Renal cortical epithelial cell (primary cell): ENCODE measurements around the gene CARMIL1. TPM values are rescaled to one million over a fixed set of nuclear protein-coding genes. Genes with fewer than 3 reads are reported as not detected.
A peak's percentile ranks its signal among the peaks of the same experiment; 100 is the strongest.

Experiments
- DNase-seq: peaks from one replicate; pipeline ENCODE4 v3.0.0-alpha.2; 2011; ENCODE audit warnings: low read depth
- total RNA-seq: library from RNA; depleted of rRNA; stranded (reverse); fragments of >200 nt; gene quantifications from 2 replicates; pipeline ENCODE4 v1.2.3, GENCODE V29; 2014

The CARMIL1 gene
- total RNA-seq, 1 donor from 2014 or later = 55.7 TPM

DNA sequence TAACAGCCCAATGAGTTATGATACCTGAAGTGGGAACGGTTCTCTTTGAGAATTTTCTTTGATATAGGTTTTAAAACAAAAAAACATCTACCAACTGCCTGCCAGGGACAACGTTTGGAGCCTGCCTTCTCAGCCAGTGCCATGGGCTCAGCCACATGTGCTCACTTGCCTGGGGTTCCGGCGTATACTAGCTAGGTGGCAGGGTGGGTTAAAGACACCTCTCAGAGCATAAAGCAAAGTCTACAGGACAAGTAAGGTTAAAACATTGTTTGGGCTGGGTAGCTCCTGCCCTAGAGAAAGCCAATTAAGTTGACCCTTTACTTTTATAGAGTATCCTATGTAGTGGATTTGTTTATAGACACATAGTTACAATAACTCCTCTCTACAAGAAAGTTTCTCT lies 334.9 kb downstream of the CARMIL1 start:
- no peak for DNase-seq

DNA sequence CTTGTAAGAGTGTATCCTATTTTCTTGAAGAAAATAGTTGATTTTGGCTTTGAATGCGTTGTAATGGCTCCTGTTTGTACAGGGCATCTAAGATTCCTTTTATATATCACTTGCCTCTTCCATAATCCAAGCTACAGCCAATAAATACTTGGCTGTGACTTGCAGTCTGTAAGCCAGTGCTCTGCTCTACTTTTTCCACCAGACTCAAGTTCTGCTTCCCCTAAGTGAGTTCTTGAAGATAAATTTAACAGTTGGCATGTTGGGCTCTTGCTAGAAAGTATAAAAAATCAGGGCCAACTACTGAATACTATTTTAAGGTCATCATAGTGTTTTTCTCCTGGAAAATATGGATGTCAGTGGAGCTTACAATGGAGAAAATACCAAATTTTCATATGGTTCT lies 336.3 kb downstream of the CARMIL1 start:
- DNase-seq = no peak

DNA sequence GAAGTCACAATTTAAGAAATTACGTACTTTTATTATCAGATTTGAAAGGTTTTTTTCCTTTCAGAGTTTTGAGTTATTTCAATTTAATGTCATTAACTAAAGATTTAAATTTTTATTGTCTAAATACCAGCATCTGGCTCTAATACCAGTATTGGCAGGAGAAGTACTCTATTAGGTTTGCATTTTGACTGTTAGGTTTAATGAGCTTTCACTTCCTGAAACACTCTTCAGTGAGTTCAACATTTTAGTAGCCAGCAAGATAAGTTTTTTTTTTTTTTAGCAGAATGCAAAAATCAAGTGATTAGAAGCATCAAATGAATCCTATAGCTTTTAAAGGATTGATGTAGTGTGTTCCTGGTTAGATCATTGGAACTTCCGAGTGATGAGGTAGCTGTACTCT lies 338.8 kb downstream of the CARMIL1 start:
- no peak for DNase-seq

DNA sequence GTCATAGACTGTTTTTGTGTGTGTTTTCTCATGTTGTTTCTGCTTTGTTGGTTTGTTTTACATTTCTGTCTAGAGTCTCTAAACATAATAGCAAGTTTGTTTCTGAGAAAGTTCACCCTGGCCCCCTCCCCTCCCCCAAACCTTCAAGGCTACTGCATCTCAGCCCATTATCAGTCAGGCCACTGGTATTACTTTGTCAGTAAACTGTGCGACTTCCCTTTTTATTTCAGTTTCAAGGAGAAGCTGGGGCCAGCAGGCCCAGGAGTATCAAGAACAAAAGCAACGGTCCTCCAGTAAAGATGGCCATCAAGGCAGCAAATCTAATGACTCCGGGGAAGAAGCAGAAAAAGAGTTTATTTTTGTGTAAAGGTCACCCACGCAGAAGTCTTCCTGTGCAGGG lies 340.0 kb downstream of the CARMIL1 start:
- no peak for DNase-seq

DNA sequence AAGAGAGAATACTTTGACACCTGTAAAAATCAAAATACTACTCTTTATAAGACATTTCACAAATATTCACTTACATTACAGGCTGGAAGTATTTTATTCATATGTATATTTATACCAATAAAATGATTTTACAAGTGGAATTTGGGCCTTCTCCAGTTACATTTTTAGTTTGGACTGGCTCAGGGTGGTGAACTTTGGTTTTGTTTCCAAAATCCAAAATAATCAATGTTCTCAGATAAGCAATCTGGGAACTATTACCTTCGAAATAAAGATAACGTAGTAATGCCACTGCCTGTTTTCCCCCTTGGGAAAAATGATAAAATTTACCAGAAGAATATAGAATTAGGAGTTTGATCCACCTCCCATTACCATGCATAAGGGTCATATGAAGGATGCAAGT lies 341.2 kb downstream of the CARMIL1 start:
- DNase-seq = no peak

DNA sequence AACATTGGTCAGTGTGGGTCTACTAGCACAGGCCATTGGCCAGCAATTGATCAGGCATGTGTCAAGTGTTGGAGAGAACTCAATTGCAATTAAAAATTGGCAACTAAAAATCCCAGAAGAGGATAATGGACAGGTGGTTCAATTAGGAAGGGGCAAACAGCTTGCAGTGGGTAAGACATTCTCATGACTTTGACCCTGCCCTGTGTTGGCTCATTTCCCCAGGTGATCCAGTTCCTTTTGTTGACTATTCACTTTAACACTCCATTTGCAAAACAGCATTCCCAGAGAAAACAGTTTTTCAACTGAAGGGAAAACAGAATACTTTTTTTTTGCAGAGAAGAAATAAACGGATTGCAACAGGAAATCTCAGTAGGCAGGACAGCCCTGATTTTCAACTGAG lies 343.9 kb downstream of the CARMIL1 start:
- DNase-seq = no peak

DNA sequence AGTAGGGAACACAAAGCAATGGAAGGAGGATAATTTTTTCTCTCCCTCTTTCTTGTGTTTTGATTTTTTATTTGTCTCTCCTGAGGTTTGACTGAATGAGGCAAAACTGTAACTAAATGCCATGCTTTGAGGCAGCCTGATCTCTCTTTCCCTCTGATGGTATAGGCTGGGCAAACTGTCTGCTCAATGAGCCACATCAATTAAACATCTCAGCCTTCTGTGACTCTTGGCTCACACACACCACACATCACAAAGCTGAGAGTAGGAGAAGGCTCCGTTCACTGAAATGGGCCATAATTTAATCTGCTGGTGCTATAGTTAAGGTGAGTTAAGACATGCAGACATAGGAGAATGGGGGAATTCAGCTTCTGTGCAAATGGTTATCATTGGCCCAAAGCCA lies 344.7 kb downstream of the CARMIL1 start:
- no peak for DNase-seq

DNA sequence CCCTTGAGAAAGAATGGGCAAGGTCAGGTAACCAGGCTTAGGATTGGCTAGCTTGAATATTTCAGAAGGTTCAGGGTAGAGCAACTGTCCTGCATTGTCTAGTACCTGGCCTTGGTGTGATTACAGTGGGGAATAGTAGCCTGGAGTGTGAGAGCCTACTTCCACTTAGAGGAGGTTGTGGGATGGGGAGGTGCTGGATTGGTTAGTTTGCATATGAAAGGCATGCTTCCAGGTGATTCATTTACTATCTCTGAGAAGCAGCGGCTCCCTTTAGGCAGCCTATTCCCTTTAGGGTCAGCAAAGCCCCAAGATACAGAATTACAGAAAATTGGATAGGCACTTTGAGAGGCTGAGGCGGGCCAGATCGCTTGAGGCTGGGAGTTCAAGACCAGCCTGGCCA lies 347.8 kb downstream of the CARMIL1 start:
- no peak for DNase-seq

DNA sequence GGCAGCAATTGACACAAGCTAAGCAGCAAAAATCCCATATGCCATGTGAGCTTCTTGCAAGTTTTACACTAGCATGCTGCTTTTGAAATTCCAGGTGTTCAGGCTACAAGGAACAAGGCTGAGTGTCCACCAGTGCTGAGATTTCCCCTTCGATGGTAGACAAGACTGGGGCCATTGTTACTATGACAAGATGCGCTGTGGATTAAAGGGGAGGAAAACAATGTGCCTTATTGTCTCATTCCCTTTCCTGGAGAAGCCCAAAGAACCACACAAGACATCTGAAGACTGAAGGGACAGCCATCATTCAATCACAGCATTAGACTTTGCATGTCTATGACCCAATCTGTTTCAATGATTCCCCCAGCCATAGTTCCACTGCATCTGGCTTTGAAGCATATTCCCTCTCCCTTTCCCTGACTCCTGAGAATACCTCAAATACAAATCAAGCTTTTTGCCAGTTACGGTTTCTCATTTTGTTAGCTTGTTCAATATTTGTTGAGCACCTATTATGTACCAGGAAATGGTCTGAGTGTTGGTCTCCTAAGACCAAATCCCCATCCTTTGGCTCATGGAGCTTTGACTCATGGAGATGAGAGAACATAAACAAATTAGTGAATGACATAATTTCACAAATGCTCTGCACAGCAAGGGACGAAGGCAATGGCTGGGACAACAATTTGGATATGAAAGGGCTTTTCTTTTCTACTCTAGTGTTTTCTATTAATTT lies 349.5 kb downstream of the CARMIL1 start:
- no peak for DNase-seq

DNA sequence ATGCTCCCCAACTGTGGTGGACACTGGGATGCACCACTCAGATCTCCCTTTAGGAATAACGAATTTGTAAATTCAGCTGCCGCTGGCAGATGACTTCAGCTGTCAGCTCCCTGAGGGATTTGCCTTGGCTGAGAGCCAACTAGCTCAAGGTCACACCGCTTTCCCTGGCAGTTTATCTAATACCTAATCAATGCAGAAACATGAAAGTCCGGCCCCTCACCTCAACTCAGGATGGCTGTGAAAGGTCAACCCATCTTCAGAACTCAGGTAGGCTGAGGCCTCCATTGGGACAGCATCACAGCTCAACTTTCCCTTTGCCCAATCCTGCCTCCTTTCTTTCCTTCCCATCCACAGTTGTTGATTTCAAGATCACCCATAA lies 350.0 kb downstream of the CARMIL1 start:
- DNase-seq = no peak

DNA sequence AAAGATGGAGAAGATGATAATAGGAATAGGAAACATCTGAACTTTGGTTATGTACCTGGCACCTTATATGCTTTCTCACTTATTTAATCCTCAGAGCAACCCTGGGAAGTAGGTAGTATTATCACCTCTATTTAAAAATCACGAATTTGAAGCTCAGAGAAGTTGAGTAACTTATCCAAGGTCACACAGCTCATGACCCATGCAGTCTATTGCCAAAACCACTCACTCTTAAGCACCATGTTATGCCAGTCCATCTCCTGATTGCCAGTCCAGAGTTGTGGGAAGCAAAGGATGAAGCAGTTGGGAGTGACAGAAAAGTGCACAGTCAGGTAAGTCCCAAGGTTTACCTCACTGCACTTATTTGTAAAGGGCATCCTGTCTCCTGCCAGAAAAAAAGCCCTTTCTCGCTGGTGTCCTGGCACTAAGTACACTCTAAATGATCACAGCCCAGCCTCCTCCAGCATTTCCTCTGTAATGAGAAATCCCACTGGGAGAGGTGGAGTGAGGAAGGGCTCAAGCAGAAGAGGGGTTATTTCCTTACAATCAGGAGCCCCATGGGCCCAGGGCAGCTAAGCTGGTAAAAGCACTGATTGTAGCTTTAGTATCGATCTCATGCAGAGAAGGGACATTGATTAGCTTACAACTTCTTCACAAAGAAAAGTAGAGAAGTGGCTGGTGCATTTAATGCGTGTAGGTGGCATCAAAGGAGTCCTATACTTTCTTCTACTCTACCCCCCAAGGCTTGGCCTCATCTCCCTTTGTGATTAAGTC lies 351.5 kb downstream of the CARMIL1 start:
- no peak for DNase-seq

DNA sequence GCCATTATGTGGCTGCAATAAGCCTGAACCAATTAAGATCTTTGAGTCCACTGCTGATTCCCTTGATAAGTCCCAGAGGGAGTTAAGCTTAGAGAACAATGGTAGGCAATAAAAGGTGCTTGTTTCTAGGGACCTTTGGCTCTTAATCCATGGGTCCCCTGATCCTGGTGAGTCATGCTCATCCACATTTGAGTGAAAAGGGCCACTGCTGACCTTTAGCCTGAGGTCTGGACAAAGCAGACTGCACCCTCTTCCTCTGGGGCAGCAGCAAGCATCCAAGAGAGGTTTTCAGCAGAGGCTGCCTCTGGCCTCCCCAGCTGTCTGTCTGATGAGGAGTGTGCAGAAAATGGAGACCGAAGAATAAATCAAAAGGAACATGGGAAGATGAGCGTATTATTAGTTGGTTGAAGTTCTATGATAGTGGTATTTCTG lies 356.7 kb downstream of the CARMIL1 start:
- no peak for DNase-seq

DNA sequence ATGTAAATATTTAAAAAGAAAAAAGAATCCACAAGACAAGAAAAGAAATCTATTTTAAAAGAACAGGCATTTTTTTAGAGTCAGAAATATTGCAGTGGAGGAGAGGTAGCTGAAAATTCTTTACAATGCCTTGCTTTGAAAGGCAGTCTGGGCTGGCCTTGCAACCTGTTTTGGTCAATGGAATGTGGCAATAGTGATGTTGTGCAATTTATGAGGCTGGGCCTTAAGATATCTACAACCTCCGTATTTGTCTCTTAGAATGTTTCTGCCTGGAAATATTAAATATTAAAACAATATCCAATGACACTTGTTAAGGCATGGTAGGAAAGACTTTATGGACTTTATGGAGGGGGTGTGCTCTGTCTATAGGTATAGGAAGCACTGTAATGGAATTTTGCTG lies 358.0 kb downstream of the CARMIL1 start:
- DNase-seq = no peak

DNA sequence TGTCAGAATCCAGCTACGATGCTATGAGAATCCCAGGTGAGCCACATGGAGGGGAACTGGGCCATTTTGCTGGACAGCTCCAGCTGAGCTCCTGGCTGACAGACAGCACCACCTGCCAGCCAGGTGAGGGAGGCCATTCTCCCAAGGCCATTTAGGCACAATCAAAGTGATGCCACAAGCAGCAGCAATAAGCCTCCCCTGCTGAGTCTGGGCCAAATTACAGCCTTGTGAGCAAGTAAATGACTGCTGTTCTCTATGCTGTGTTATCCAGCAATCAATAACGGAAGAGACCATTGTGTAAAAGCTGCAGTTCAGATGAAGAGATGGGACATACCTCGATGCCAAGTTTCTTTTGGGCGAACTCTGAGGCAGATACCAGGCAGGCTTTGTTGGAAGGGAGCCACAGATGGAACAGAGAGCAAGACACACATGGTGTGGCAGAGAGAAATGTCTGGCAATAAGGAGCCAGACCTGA lies 358.8 kb downstream of the CARMIL1 start:
- DNase-seq = no peak

DNA sequence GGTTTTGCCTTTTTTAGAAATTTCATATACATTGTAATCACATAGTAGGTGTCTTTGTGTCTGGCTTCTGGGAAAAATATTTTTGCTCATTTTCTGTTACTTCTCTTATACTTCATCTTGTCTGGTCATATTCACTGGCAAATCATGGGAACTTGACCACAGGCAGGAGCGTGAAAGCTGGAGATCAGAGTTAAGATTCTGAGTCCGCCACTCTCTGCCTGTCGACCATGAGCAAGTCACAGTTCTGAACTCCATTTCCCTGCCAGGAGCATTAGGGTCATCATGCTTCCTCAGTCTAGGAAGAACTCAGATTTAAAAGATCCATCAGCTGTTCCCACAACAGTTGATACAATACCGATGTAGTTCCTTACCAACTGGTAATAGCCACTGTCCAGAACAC lies 360.5 kb downstream of the CARMIL1 start:
- no peak for DNase-seq

DNA sequence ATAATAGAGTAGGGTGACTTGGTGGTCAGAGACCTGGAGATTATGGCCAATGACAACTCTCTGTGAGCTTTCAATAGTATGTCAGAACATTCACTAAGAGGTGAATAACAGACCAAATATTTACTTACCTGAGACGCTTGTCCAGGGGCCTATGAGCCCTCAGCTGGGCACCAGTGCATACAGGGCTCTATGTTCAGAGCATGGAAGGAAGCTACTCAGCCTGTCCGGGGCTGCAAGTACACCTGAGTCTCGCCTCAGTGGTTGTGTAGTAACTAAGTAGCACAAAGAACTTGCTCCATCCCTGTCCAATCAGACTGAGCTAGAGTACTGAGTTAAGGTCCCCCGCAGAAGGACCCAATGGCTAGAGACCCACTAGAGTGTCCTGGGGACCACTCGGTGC lies 361.3 kb downstream of the CARMIL1 start:
- DNase-seq = no peak

DNA sequence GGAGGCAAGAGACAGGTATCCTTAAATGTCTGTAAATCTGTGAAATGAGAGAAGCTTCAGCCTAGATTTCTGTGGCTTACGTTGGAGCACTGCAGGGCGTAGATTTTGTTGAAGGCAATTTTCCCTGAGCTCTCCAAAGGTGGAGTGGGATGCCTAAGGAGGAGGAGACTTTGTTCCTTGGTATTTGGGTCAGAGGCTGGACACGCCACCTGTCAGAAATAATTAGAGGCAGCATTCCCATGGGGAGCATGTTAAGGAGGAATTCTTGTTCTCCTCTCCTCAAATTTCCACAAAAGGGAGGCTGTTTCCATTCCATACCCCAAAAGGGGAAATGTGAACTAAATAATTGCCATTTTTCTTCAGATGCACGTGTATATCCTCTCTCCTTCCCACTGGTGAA lies 361.7 kb downstream of the CARMIL1 start:
- no peak for DNase-seq

DNA sequence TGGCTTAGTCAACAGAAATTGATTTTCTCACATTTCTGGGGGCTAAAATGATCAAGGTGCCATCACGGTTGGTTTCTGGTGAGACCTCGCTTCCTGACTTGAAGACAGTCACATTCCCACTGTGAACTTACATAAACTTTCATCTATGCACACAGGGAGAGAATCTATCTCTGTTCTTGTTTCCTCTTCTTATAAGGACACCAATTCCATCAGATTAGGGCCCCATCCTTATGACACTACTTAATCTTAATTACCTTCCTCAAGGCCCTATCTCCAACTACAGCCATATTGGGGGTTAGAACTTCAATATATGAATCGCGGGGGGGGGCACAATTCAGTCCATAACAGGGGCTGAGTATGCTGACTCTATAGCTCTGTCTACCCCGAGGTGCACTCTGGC lies 362.2 kb downstream of the CARMIL1 start:
- DNase-seq = no peak

DNA sequence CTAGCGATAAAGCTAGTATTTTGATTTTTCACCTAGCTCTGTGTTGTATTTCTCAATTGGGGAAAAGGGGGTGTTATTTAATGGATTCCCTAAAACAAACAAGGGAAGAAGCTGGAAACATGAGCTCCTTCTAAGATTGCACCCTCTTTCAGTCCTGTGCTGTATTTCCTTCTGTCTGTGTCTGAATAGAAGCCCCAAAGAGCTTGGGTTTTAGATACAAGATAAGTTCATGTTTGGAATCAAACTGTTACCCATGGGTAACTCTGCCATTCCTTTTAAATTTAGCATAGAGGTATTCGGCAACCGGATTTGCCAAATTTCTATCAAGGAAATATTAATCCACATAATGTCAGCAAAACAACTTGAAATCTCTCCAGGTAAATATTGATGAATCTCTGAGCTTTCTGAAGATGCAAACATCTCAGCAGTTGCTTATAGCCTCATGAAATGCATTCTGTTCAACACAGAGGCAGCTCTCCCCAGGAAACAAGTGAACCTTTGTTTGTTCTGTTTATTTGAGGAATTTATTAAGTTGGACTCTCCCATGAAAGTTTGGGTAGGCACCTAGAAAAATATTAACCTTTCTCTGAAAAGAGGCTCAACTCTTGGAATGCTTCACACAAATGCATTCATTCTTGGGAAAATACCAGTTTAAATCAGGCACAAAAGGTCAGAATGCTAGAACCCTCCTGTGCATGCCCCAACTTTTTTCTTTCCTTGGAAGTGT lies 362.9 kb downstream of the CARMIL1 start:
- peak; percentile 79 for DNase-seq

DNA sequence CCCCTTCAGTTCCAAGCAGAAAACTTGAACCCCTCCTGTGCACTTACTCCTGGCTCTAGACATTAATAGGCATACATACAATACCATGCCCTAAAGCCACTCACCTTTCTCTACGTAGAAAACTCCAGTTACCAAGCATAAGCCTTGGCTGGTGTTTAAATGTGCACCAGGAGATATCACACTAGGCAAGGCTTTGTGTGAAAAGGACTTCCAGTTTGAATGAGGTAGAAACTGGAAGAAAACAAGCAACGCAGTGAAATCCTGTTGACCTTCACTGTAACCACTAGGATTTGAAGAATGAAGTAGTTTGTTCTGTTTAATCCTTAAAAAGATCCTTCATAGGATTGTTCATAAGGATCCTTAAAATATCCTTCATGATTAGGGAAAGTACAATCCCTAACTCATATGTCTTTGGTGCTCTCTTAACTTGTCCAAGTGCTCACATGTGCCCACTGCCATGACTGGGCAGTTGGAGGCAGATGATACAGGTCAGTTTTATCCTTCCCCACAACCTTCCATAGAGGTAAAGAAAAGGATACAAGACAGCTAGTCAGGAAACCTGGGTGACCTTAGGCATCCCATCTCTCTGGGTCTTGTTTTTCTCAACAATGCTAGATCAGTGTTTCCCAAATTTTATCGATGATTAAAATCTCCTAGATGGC lies 363.6 kb downstream of the CARMIL1 start:
- no peak for DNase-seq

DNA sequence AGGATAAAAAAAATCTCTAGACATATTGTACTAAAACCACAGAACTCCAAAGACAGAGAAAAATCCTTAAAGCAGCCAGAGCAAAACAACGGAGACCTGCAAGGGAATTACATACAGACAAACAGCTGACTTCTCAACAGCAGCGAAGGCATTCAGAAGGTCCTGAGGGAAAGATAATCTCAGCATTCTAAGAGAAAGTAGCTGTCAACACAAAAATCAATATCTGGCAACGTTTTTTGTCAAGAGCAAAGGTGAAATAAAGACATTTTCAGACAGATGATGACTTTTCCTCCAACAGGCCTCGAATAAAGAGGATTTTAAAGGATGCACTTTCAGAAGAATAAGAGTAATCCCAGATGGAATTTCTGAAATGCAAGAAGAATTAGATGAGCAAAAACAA lies 366.7 kb downstream of the CARMIL1 start:
- DNase-seq = no peak

DNA sequence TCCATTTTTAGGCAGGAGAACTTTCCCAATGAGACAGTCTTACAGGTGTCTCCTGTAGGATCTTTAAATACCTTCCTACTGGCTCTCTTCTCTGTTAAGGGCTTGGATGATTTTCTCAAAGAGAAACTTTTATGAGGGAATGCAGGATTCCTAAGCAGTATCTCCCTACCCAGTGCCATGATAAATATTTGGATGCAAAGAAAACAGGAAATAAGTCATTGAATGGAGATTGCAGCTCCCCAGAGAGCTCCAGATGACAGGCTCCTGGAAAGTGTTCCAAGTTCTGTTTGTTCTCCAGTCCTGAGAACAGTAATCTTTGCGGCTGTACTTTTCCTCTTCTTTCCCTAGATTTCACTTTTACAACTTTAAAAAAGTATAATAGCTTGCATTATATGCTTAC lies 370.4 kb downstream of the CARMIL1 start:
- DNase-seq = no peak
